GM23338 (cell line): Measurements from ENCODE around the gene ZMYND8. TPM values are rescaled to one million over a fixed set of nuclear protein-coding genes. Genes with fewer than 3 reads are reported as not detected.

Experiments
- ATAC-seq: fragments of 200-7000 bp; cut with Tn5 transposase; 3 replicates; pipeline ENCODE4 v1.9.1; 2020
- DNase-seq: peaks from one replicate; pipeline ENCODE4 v3.0.0-alpha.2; 2015; ENCODE audit warnings: low spot score
- H2AFZ ChIP-seq: fragments of 200-600 bp; sonication (generic); 2 replicates; pipeline ENCODE4 v1.8.0; 2016; ENCODE audit warnings: antibody characterized with exemption, mild to moderate bottlenecking, moderate library complexity
- H3F3A ChIP-seq: fragments of 200-600 bp; sonication (generic); replicated peaks from 2 replicates; pipeline ENCODE4 v1.8.0; 2017; ENCODE audit warnings: antibody characterized with exemption, mixed run types, low read depth
- H3K27ac ChIP-seq: fragments of 200-600 bp; sonication (generic); 2 replicates; pipeline ENCODE4 v1.6.1; 2016; ENCODE audit warnings: low read depth
- H3K27me3 ChIP-seq: fragments of 200-600 bp; sonication (generic); 2 replicates; pipeline ENCODE4 v1.8.0; 2016; ENCODE audit warnings: mild to moderate bottlenecking, mixed run types, moderate library complexity; ENCODE audit not compliant: insufficient read depth
- H3K36me3 ChIP-seq: fragments of 200-600 bp; sonication (generic); 2 replicates; pipeline ENCODE4 v1.8.0; 2016; ENCODE audit warnings: mild to moderate bottlenecking; ENCODE audit not compliant: insufficient read depth
- H3K4me1 ChIP-seq: fragments of 200-600 bp; sonication (generic); 2 replicates; pipeline ENCODE4 v1.8.0; 2016; ENCODE audit warnings: mild to moderate bottlenecking, moderate library complexity; ENCODE audit not compliant: insufficient read depth
- H3K4me2 ChIP-seq: fragments of 200-600 bp; sonication (generic); 2 replicates; pipeline ENCODE4 v1.7.1; 2017; ENCODE audit warnings: mixed run types
- H3K4me3 ChIP-seq: fragments of 200-600 bp; sonication (generic); 2 replicates; pipeline ENCODE4 v1.6.1; 2016; ENCODE audit warnings: mixed run types
- H3K79me2 ChIP-seq: fragments of 200-600 bp; sonication (generic); replicated peaks from 2 replicates; pipeline ENCODE4 v1.8.0; 2017; ENCODE audit warnings: mild to moderate bottlenecking; ENCODE audit not compliant: insufficient read depth
- H3K9me2 ChIP-seq: fragments of 200-600 bp; sonication (generic); 2 replicates; pipeline ENCODE4 v1.8.0; 2017; ENCODE audit not compliant: insufficient read depth
- H4K20me1 ChIP-seq: fragments of 200-600 bp; sonication (generic); replicated peaks from 2 replicates; pipeline ENCODE4 v1.8.0; 2017; ENCODE audit warnings: mild to moderate bottlenecking; ENCODE audit not compliant: insufficient read depth
- H3K27ac Mint-ChIP-seq: 2 replicates; pipeline ENCODE4 v1.8.0; 2020; ENCODE audit warnings: inconsistent platforms, mild to moderate bottlenecking, moderate library complexity, mixed read lengths
- H3K27me3 Mint-ChIP-seq: 3 replicates; pipeline ENCODE4 v1.8.0; 2022; ENCODE audit warnings: low read depth, mild to moderate bottlenecking, moderate library complexity, mixed read lengths, inconsistent platforms; ENCODE audit not compliant: insufficient read depth, poor library complexity
- H3K36me3 Mint-ChIP-seq: 3 replicates; pipeline ENCODE4 v1.8.0; 2021; ENCODE audit warnings: low read depth, mild to moderate bottlenecking, inconsistent platforms, moderate library complexity, mixed read lengths
- H3K4me1 Mint-ChIP-seq: 3 replicates; pipeline ENCODE4 v1.8.0; 2020; ENCODE audit warnings: mild to moderate bottlenecking, inconsistent platforms, mixed read lengths
- H3K4me3 Mint-ChIP-seq: 3 replicates; pipeline ENCODE4 v1.8.0; 2021; ENCODE audit warnings: moderate library complexity, mild to moderate bottlenecking, inconsistent platforms, mixed read lengths
- H3K9me3 Mint-ChIP-seq: 3 replicates; pipeline ENCODE4 v1.8.0; 2020; ENCODE audit warnings: moderate library complexity, mild to moderate bottlenecking, inconsistent platforms, mixed read lengths
- CREB1 ChIP-seq: fragments of 250-450 bp; sonication (Bioruptor Pico); IDR thresholded peaks from 2 replicates; pipeline ENCODE4 v1.5.0; 2020; ENCODE audit warnings: low read depth, mild to moderate bottlenecking, moderate library complexity
- CTCF ChIP-seq, 2 experiments: fragments of 200-600 bp in 1 of 2; sonication (generic) in 1 of 2; conservative IDR thresholded peaks; 2 replicates each; pipeline versions ENCODE4 v1.5.1 to v1.6.1; 2016 to 2017; ENCODE audit warnings: antibody characterized with exemption in 2 of 2, low read depth in 2 of 2, mild to moderate bottlenecking in 2 of 2, moderate library complexity in 1 of 2
- EZH2 ChIP-seq: fragments of 200-600 bp; sonication (generic); IDR thresholded peaks from one replicate; pipeline ENCODE4 v1.8.0; 2017; ENCODE audit warnings: antibody characterized with exemption, mild to moderate bottlenecking, low read depth; ENCODE audit not compliant: unreplicated experiment
- EZH2phosphoT487 ChIP-seq: fragments of 200-600 bp; sonication (generic); IDR thresholded peaks from one replicate; pipeline ENCODE4 v1.8.1; 2018; ENCODE audit warnings: antibody characterized with exemption; ENCODE audit not compliant: unreplicated experiment
- JUNB ChIP-seq: IDR thresholded peaks from one replicate; pipeline ENCODE4 v1.6.1; 2016; ENCODE audit warnings: antibody characterized with exemption; ENCODE audit not compliant: unreplicated experiment
- NANOG ChIP-seq: IDR thresholded peaks from 2 replicates; pipeline ENCODE4 v1.6.1; 2016; ENCODE audit warnings: antibody characterized with exemption, borderline replicate concordance
- POLR2AphosphoS5 ChIP-seq: IDR thresholded peaks from 2 replicates; pipeline ENCODE4 v1.6.1; 2016; ENCODE audit warnings: antibody characterized with exemption, low read depth
- REST ChIP-seq: IDR thresholded peaks from one replicate; pipeline ENCODE4 v1.6.1; 2018; ENCODE audit warnings: antibody characterized with exemption; ENCODE audit not compliant: unreplicated experiment
- STAT1 ChIP-seq: IDR thresholded peaks from one replicate; pipeline ENCODE4 v1.6.1; 2016; ENCODE audit warnings: antibody characterized with exemption; ENCODE audit not compliant: unreplicated experiment
- ZNF114 ChIP-seq: fragments of 250-450 bp; sonication (Bioruptor Pico); IDR thresholded peaks from 2 replicates; pipeline ENCODE4 v1.5.0; 2020; ENCODE audit warnings: mild to moderate bottlenecking, moderate library complexity
- ZNF331 ChIP-seq: fragments of 250-450 bp; sonication (Bioruptor Pico); IDR thresholded peaks from 2 replicates; pipeline ENCODE4 v1.5.0; 2020; ENCODE audit warnings: low read depth, mild to moderate bottlenecking, moderate library complexity
- ZNF462 ChIP-seq: fragments of 250-450 bp; sonication (Bioruptor Pico); IDR thresholded peaks from 2 replicates; pipeline ENCODE4 v1.5.0; 2020; ENCODE audit warnings: mild to moderate bottlenecking, moderate library complexity
- polyA plus RNA-seq: library from polyadenylated mRNA; unstranded; fragments of >200 nt; fragmentation: Nextera tagmentation; extraction: Ambion mirVana; gene quantifications from 2 replicates; pipeline ENCODE4 v1.2.1, GENCODE V29; 2016
- total RNA-seq: library from RNA; depleted of rRNA; stranded (reverse); fragments of >200 nt; shearing (Covaris generic); gene quantifications from 2 replicates; pipeline ENCODE4 v1.2.3, GENCODE V29; 2014
- TF ChIP-seq, protein P1 (sequence below): IDR thresholded peaks from 2 replicates; pipeline ENCODE4 v1.6.1; 2016; ENCODE audit warnings: antibody characterized with exemption

Gene ZMYND8
- total and polyA plus RNA-seq, 2 experiments from 2014 or later = 70.9 to 128 TPM

DNA sequence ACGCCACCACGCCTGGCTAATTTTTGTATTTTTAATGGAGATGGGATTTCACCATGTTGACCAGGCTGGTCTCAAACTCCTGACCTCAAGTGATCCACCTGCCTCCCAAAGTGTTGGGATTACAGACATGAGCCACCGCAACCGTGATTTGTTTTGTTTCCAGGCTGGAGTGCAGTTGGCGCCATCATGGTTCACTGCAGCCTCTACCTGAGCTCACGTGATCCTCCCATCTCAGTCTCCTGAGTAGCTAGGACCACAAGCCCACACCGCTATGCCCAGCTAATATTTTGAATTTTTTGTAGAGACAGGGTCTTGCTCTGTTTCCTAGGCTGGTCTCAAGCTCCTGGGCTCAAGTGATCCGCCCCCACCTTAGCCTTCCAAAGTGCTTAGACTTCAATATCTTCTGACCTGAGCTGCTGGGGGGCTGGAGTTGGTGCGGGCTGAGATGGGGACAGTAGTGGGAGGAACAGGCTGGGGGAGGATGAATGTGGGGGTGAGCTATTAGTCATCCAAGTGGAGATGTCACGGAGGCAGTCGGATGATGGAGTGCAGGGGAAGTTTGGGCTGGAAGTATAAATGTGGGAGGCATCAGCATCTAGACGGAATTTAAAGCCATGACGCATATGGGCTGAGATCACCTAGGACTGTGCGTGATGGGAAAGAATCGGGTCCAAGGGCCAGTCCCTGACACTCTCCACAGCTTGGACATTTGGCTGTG, 23.1 kb upstream of the ZMYND8 start:
- Mint-ChIP-seq H3K27me3 (peaks cover 31% of the 10 kb centered on the region), H3K27ac (no peak overlapping the region), H3K36me3 (no peaks in the 10 kb centered on the region; the same call in 2 of the 3 replicates), H3K4me1 (peaks cover 19% of the 10 kb centered on the region), H3K9me3 (no peaks in the 10 kb centered on the region; the same call in 2 of the 3 replicates), H3K4me3 (no peak overlapping the region)
- no peak overlapping the region for H3K4me2 ChIP-seq
- no peak overlapping the region for H2AFZ ChIP-seq
- H3K9me2 ChIP-seq = no peaks in the 10 kb centered on the region
- no peak for TF ChIP-seq EZH2phosphoT487
- TF ChIP-seq REST = no peak
- no peak for TF ChIP-seq ZNF114 (CRISPR knock-in tag)
- TF ChIP-seq CTCF (conservative IDR thresholded peaks at IDR 0.05; ENCODE audit: low read depth in 2 of 2) = no peak
- no peak for TF ChIP-seq POLR2AphosphoS5
- TF ChIP-seq NANOG = no peak
- TF ChIP-seq ZNF462 = no peak
- TF ChIP-seq, protein P1, sequence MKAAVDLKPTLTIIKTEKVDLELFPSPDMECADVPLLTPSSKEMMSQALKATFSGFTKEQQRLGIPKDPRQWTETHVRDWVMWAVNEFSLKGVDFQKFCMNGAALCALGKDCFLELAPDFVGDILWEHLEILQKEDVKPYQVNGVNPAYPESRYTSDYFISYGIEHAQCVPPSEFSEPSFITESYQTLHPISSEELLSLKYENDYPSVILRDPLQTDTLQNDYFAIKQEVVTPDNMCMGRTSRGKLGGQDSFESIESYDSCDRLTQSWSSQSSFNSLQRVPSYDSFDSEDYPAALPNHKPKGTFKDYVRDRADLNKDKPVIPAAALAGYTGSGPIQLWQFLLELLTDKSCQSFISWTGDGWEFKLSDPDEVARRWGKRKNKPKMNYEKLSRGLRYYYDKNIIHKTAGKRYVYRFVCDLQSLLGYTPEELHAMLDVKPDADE = no peak
- no peak for TF ChIP-seq STAT1
- no peak for TF ChIP-seq EZH2
- no peak for TF ChIP-seq ZNF331 (CRISPR knock-in tag)
- no peak for TF ChIP-seq CREB1 (CRISPR knock-in tag)
- no peak for TF ChIP-seq JUNB
- H3K36me3 ChIP-seq = no peaks in the 10 kb centered on the region
- no peaks in the 10 kb centered on the region for H4K20me1 ChIP-seq
- H3K79me2 ChIP-seq = 0 out of 2 replicates have a peak, but pooled peaks cover 3% of the 10 kb centered on the region
- H3K27me3 ChIP-seq = no peaks in the 10 kb centered on the region
- peaks cover 11% of the 10 kb centered on the region for H3K4me1 ChIP-seq
- H3K27ac ChIP-seq = no peak overlapping the region
- 0 out of 2 replicates have a peak, but pooled peaks cover 2% of the 10 kb centered on the region for H3F3A ChIP-seq
- no peak overlapping the region for H3K4me3 ChIP-seq
- ATAC-seq (no peak), DNase-seq (no peak)
